ENCODE data around the gene SCRT2. TPM values are rescaled to one million over a fixed set of nuclear protein-coding genes. Genes with fewer than 3 reads are reported as not detected.

Gene SCRT2
- polyA plus RNA-seq, 1 of the 3 experiments (the other 2 are of a cell fraction), result not detected

GRCh38 chr20:675033-675452, 559 bp downstream of the SCRT2 start:
- H3K79me2 ChIP-seq (ENCODE audit: insufficient read depth), result no peaks in the 10 kb centered on the region
- H3K4me3 ChIP-seq (ENCODE audit: low read depth in 2 of 2, low read length in 1 of 2), result peak overlapping the region in 1 of 2 experiments; percentile 46; a peak in 3 of 4 replicates
- no peaks in the 10 kb centered on the region for H3K9me3 ChIP-seq
- ChIA-PET CTCF (interaction anchor here (0.9 to 3.1 kb wide), 7 partner anchors 15 to 64 kb away, joined by 4 to 18 read pairs (median 5); no protein-coding TSS in a partner anchor), POLR2A (interaction anchor here (0.6 to 1.4 kb wide), 5 partner anchors 15 to 47 kb away, joined by 3 to 8 read pairs (median 3); no protein-coding TSS in a partner anchor)
- no peaks in the 10 kb centered on the region for H3K36me3 ChIP-seq (replicated peaks in 1 of 2; ENCODE audit: control insufficient read depth in 1 of 2, insufficient read depth in 2 of 2, low read length in 1 of 2)
- TF ChIP-seq EZH2phosphoT487 (IDR thresholded peaks at IDR 0.05; ENCODE audit: borderline replicate concordance, low read depth) (no peak), MXI1 (IDR thresholded peaks at IDR 0.05; ENCODE audit: low read depth, low read length) (no peak), GATA2 (CRISPR knock-in tag; IDR thresholded peaks at IDR 0.05) (no peak), RFX5 (IDR thresholded peaks at IDR 0.05; ENCODE audit: low read length) (no peak), NFIC (IDR thresholded peaks at IDR 0.05; ENCODE audit: borderline replicate concordance) (no peak), EP300 (IDR thresholded peaks at IDR 0.05; ENCODE audit: borderline replicate concordance in 1 of 2, low read depth in 1 of 2, low read length in 1 of 2) (no peak), GABPA (IDR thresholded peaks at IDR 0.05; ENCODE audit: low read depth) (no peak), FOXJ3 (CRISPR knock-in tag; IDR thresholded peaks at IDR 0.05) (no peak)
- TF ChIP-seq, protein P1, sequence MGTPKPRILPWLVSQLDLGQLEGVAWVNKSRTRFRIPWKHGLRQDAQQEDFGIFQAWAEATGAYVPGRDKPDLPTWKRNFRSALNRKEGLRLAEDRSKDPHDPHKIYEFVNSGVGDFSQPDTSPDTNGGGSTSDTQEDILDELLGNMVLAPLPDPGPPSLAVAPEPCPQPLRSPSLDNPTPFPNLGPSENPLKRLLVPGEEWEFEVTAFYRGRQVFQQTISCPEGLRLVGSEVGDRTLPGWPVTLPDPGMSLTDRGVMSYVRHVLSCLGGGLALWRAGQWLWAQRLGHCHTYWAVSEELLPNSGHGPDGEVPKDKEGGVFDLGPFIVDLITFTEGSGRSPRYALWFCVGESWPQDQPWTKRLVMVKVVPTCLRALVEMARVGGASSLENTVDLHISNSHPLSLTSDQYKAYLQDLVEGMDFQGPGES (IDR thresholded peaks at IDR 0.05; ENCODE audit: low read depth, low read length), result no peak
- H4K20me1 ChIP-seq (ENCODE audit: insufficient read depth), result peaks cover 11% of the 10 kb centered on the region; the same call in 1 of the 2 replicates
- peaks cover 0 to 10% of the 10 kb centered on the region in 2 experiments; a peak in 1 of 4 replicates for H3K4me1 ChIP-seq (ENCODE audit: control insufficient read depth in 1 of 2, insufficient read depth in 2 of 2, low read depth in 1 of 2, low read length in 1 of 2)
- no peaks in the 10 kb centered on the region for H3K9me2 ChIP-seq
- no peak overlapping the region for H2AFZ ChIP-seq (ENCODE audit: low read depth)
- 8% methylated on average over 14 of the region's 25 CpGs for WGBS (ENCODE audit: low lambda C conversion rate)
- no peaks in the 10 kb centered on the region for H3F3A ChIP-seq (replicated peaks; ENCODE audit: insufficient read depth)
- peak overlapping the region in 1 of 2 experiments; percentile 74; a peak in 2 of 4 replicates for H3K27ac ChIP-seq (ENCODE audit: low read depth in 2 of 2, low read length in 1 of 2)
- H3K4me2 ChIP-seq, result peak overlapping the region; percentile 76
- peaks cover 24% of the 10 kb centered on the region; the same call in 1 of the 2 replicates for H3K27me3 ChIP-seq (ENCODE audit: insufficient read depth)
- DNase-seq, result peak; percentile 83
- no peak overlapping the region for H3K9ac ChIP-seq

- POLR2A ChIA-PET, result no interaction called here
Observed at GRCh38 chr20:673603-674001, 2.0 kb downstream of the SCRT2 start.

More at GRCh38 chr20:673603-674001, 2.0 kb downstream of the SCRT2 start:
- Histone ChIP-seq H3K4me2 (no peak overlapping the region), H3F3A (replicated peaks; ENCODE audit: insufficient read depth) (no peaks in the 10 kb centered on the region), H3K9ac (no peak overlapping the region), H3K36me3 (replicated peaks in 1 of 2; ENCODE audit: control insufficient read depth in 1 of 2, insufficient read depth in 2 of 2, low read length in 1 of 2) (no peaks in the 10 kb centered on the region), H3K9me2 (no peaks in the 10 kb centered on the region), H3K4me1 (ENCODE audit: control insufficient read depth in 1 of 2, insufficient read depth in 2 of 2, low read depth in 1 of 2, low read length in 1 of 2) (peaks cover 0 to 10% of the 10 kb centered on the region in 2 experiments; a peak in 1 of 4 replicates), H3K4me3 (ENCODE audit: low read depth in 2 of 2, low read length in 1 of 2) (no peak overlapping the region; a peak in 1 of 4 replicates), H2AFZ (ENCODE audit: low read depth) (no peak overlapping the region), H4K20me1 (ENCODE audit: insufficient read depth) (peaks cover 11% of the 10 kb centered on the region; the same call in 1 of the 2 replicates), H3K27ac (ENCODE audit: low read depth in 2 of 2, low read length in 1 of 2) (no peak overlapping the region), H3K27me3 (ENCODE audit: insufficient read depth) (peaks cover 24% of the 10 kb centered on the region; the same call in 1 of the 2 replicates), H3K9me3 (no peaks in the 10 kb centered on the region), H3K79me2 (ENCODE audit: insufficient read depth) (no peaks in the 10 kb centered on the region)
- peak; percentile 46 for DNase-seq
- 34% methylated on average over 3 of the region's 3 CpGs for WGBS (ENCODE audit: low lambda C conversion rate)
- CTCF ChIA-PET, result interaction anchor here (0.6 to 1.5 kb wide), 11 partner anchors 13 to 96 kb away, joined by 3 to 7 read pairs (median 3); no protein-coding TSS in a partner anchor
- TF ChIP-seq MXI1 (IDR thresholded peaks at IDR 0.05; ENCODE audit: low read depth, low read length) (0 out of 2 replicates have a peak, but pooled peaks have one; percentile 4), RFX5 (IDR thresholded peaks at IDR 0.05; ENCODE audit: low read length) (no peak)

All from SK-N-SH (cell line).